ENCODE results near the gene GSK3B.

- TF ChIP-seq POLR2A (IDR thresholded peaks at IDR 0.05) (no peak), CTCF (IDR thresholded peaks at IDR 0.05) (no peak)
Observed at GRCh38 chr3:119796785-119797184, 297.5 kb downstream of the GSK3B start.

All from thyroid gland (tissue), 4 donors.